Panc1 (cell line): ENCODE measurements around the gene IMPG2.

Source experiments
- POLR2AphosphoS5 ChIP-seq: IDR thresholded peaks from 2 replicates; pipeline ENCODE4 v1.6.1; 2012; ENCODE audit warnings: mild to moderate bottlenecking, low read depth, low read length, moderate library complexity
- TF ChIP-seq, protein P1 (sequence below): fragments of 450-650 bp; IDR thresholded peaks from 2 replicates; pipeline ENCODE4 v1.5.1; 2017; ENCODE audit warnings: mild to moderate bottlenecking

DNA sequence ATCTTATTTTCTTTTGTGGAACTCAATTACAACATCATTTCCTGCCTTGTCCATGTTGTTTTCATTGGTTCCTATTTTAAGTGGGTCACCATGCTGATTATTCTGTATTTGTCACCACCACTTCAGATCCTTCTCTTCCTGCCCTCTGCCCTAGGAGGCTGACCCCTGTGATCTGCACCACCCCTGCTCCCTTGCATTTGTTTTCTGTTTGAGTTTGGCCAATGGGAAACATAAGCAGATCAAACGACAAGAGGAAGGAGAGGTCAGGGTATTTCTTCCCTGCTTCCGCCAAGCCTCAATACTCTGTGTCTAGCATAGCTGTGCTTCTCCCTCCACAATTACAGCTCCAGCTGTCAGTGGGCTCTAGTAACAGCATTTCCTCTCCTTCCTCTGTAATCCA lies 71.6 kb downstream of the IMPG2 start:
- no peak for TF ChIP-seq POLR2AphosphoS5
- TF ChIP-seq, protein P1, sequence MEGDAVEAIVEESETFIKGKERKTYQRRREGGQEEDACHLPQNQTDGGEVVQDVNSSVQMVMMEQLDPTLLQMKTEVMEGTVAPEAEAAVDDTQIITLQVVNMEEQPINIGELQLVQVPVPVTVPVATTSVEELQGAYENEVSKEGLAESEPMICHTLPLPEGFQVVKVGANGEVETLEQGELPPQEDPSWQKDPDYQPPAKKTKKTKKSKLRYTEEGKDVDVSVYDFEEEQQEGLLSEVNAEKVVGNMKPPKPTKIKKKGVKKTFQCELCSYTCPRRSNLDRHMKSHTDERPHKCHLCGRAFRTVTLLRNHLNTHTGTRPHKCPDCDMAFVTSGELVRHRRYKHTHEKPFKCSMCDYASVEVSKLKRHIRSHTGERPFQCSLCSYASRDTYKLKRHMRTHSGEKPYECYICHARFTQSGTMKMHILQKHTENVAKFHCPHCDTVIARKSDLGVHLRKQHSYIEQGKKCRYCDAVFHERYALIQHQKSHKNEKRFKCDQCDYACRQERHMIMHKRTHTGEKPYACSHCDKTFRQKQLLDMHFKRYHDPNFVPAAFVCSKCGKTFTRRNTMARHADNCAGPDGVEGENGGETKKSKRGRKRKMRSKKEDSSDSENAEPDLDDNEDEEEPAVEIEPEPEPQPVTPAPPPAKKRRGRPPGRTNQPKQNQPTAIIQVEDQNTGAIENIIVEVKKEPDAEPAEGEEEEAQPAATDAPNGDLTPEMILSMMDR, result no peak
